Neural cell (in vitro differentiated cells): ENCODE measurements around the gene UNKL. TPM values are rescaled to one million over a fixed set of nuclear protein-coding genes. Genes with fewer than 3 reads are reported as not detected.

ENCODE experiments used
- H2AFZ ChIP-seq: fragments of 200-600, 300-800 bp; sonication (generic), shearing (Covaris generic); 2 replicates; pipeline ENCODE4 v1.6.0; 2014; ENCODE audit warnings: low read depth, mild to moderate bottlenecking, antibody characterized with exemption, low read length, moderate library complexity
- H3F3A ChIP-seq: fragments of 200-600 bp; shearing (Covaris generic); 2 replicates; pipeline ENCODE4 v1.6.1; 2016; ENCODE audit warnings: mild to moderate bottlenecking, moderate library complexity, mixed read lengths, antibody characterized with exemption, low read length; ENCODE audit not compliant: insufficient read depth, poor library complexity, severe bottlenecking
- H3K27ac ChIP-seq: fragments of 200-600, 300-800 bp; sonication (generic), shearing (Covaris generic); 2 replicates; pipeline ENCODE4 v1.5.1; 2014; ENCODE audit warnings: mild to moderate bottlenecking, low read length, moderate library complexity
- H3K27me3 ChIP-seq: fragments of 300-800, 200-600 bp; sonication (generic), shearing (Covaris generic); 2 replicates; pipeline ENCODE4 v1.6.0; 2014; ENCODE audit warnings: mild to moderate bottlenecking, low read depth, low read length, moderate library complexity; ENCODE audit not compliant: insufficient read depth
- H3K36me3 ChIP-seq: fragments of 300-800, 200-600 bp; sonication (generic), shearing (Covaris generic); 2 replicates; pipeline ENCODE4 v1.5.1; 2014; ENCODE audit warnings: mild to moderate bottlenecking, antibody characterized with exemption, low read length, moderate library complexity; ENCODE audit not compliant: insufficient read depth
- H3K4me2 ChIP-seq: fragments of 300-800, 200-600 bp; sonication (generic), shearing (Covaris generic); 2 replicates; pipeline ENCODE4 v1.6.0; 2014; ENCODE audit warnings: mild to moderate bottlenecking, low read length
- H3K4me3 ChIP-seq: fragments of 300-800, 200-600 bp; sonication (generic), shearing (Covaris generic); 2 replicates; pipeline ENCODE4 v1.5.1; 2014; ENCODE audit warnings: mild to moderate bottlenecking, low read length, moderate library complexity
- H3K79me2 ChIP-seq: fragments of 200-600 bp; shearing (Covaris generic); replicated peaks from 2 replicates; pipeline ENCODE4 v1.6.0; 2014; ENCODE audit warnings: mild to moderate bottlenecking, low read length, moderate library complexity; ENCODE audit not compliant: insufficient read depth
- H3K9ac ChIP-seq: fragments of 300-800, 200-600 bp; sonication (generic), shearing (Covaris generic); 2 replicates; pipeline ENCODE4 v1.6.1; 2016; ENCODE audit warnings: mild to moderate bottlenecking, low read length, mixed read lengths
- H3K9me2 ChIP-seq: fragments of 200-600 bp; shearing (Covaris generic); 2 replicates; pipeline ENCODE4 v1.6.1; 2016; ENCODE audit warnings: mild to moderate bottlenecking, low read length, mixed read lengths; ENCODE audit not compliant: insufficient read depth
- H3K9me3 ChIP-seq: fragments of 200-600, 300-800 bp; sonication (generic), shearing (Covaris generic); 2 replicates; pipeline ENCODE4 v1.6.1; 2016; ENCODE audit warnings: mild to moderate bottlenecking, mixed run types, low read length, moderate library complexity, mixed read lengths
- H4K20me1 ChIP-seq: fragments of 200-600 bp; shearing (Covaris generic); 2 replicates; pipeline ENCODE4 v1.6.1; 2016; ENCODE audit warnings: mild to moderate bottlenecking, mixed run types; ENCODE audit not compliant: insufficient read depth
- EP300 ChIP-seq: fragments of 450-650 bp; conservative IDR thresholded peaks from 2 replicates; pipeline ENCODE4 v1.6.1; 2014; ENCODE audit warnings: antibody characterized with exemption, mild to moderate bottlenecking, moderate library complexity; ENCODE audit not compliant: poor library complexity, severe bottlenecking
- EZH2 ChIP-seq: fragments of 200-600, 300-800 bp; shearing (Covaris generic), sonication (generic); IDR thresholded peaks from 2 replicates; pipeline ENCODE4 v1.6.1; 2014; ENCODE audit warnings: antibody characterized with exemption, low read length, borderline replicate concordance, mild to moderate bottlenecking; ENCODE audit not compliant: insufficient read depth, poor library complexity, severe bottlenecking
- MXI1 ChIP-seq: fragments of 450-650 bp; conservative IDR thresholded peaks from 2 replicates; pipeline ENCODE4 v1.6.1; 2014; ENCODE audit warnings: antibody characterized with exemption, mild to moderate bottlenecking; ENCODE audit not compliant: poor library complexity, severe bottlenecking
- POLR2AphosphoS5 ChIP-seq: IDR thresholded peaks from 2 replicates; pipeline ENCODE4 v1.6.1; 2012
- RAD21 ChIP-seq: fragments of 450-650 bp; conservative IDR thresholded peaks from 2 replicates; pipeline ENCODE4 v1.6.1; 2014; ENCODE audit warnings: antibody characterized with exemption, mild to moderate bottlenecking, moderate library complexity
- SMC3 ChIP-seq: fragments of 450-650 bp; conservative IDR thresholded peaks from 2 replicates; pipeline ENCODE4 v1.6.1; 2014; ENCODE audit warnings: antibody characterized with exemption, mild to moderate bottlenecking, moderate library complexity; ENCODE audit not compliant: poor library complexity
- TAF1 ChIP-seq: IDR thresholded peaks from 2 replicates; pipeline ENCODE4 v1.6.1; 2012; ENCODE audit warnings: low read depth
- polyA plus RNA-seq: library from polyadenylated mRNA; depleted of rRNA; stranded (reverse); fragments of >200 nt; gene quantifications from 2 replicates; pipeline ENCODE4 v1.2.3, GENCODE V29; 2014
- TF ChIP-seq, protein P1 (sequence below): IDR thresholded peaks from 2 replicates; pipeline ENCODE4 v1.6.1; 2012; ENCODE audit warnings: borderline replicate concordance
- TF ChIP-seq, protein P2 (sequence below): fragments of 450-650 bp; IDR thresholded peaks from 2 replicates; pipeline ENCODE4 v1.5.1; 2014; ENCODE audit warnings: antibody characterized with exemption, mild to moderate bottlenecking, moderate library complexity; ENCODE audit not compliant: poor library complexity, severe bottlenecking

Gene UNKL
- polyA plus RNA-seq, 1 donor from 2014 or later, result 11.9 TPM

- Histone ChIP-seq H3K4me3 (no peak overlapping the region), H3K27me3 (no peaks in the 10 kb centered on the region), H4K20me1 (no peaks in the 10 kb centered on the region), H3K36me3 (no peaks in the 10 kb centered on the region), H3K4me2 (no peak overlapping the region), H3K9me3 (no peaks in the 10 kb centered on the region), H3K9me2 (no peaks in the 10 kb centered on the region), H3K79me2 (peaks cover 5% of the 10 kb centered on the region), H2AFZ (no peak overlapping the region), H3K9ac (no peak overlapping the region), H3K27ac (no peak overlapping the region), H3F3A (no peaks in the 10 kb centered on the region)
- no peak for TF ChIP-seq EZH2
- TF ChIP-seq, protein P1, sequence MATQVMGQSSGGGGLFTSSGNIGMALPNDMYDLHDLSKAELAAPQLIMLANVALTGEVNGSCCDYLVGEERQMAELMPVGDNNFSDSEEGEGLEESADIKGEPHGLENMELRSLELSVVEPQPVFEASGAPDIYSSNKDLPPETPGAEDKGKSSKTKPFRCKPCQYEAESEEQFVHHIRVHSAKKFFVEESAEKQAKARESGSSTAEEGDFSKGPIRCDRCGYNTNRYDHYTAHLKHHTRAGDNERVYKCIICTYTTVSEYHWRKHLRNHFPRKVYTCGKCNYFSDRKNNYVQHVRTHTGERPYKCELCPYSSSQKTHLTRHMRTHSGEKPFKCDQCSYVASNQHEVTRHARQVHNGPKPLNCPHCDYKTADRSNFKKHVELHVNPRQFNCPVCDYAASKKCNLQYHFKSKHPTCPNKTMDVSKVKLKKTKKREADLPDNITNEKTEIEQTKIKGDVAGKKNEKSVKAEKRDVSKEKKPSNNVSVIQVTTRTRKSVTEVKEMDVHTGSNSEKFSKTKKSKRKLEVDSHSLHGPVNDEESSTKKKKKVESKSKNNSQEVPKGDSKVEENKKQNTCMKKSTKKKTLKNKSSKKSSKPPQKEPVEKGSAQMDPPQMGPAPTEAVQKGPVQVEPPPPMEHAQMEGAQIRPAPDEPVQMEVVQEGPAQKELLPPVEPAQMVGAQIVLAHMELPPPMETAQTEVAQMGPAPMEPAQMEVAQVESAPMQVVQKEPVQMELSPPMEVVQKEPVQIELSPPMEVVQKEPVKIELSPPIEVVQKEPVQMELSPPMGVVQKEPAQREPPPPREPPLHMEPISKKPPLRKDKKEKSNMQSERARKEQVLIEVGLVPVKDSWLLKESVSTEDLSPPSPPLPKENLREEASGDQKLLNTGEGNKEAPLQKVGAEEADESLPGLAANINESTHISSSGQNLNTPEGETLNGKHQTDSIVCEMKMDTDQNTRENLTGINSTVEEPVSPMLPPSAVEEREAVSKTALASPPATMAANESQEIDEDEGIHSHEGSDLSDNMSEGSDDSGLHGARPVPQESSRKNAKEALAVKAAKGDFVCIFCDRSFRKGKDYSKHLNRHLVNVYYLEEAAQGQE, result no peak
- no peak for TF ChIP-seq EP300
- no peak for TF ChIP-seq POLR2AphosphoS5
- TF ChIP-seq, protein P2, sequence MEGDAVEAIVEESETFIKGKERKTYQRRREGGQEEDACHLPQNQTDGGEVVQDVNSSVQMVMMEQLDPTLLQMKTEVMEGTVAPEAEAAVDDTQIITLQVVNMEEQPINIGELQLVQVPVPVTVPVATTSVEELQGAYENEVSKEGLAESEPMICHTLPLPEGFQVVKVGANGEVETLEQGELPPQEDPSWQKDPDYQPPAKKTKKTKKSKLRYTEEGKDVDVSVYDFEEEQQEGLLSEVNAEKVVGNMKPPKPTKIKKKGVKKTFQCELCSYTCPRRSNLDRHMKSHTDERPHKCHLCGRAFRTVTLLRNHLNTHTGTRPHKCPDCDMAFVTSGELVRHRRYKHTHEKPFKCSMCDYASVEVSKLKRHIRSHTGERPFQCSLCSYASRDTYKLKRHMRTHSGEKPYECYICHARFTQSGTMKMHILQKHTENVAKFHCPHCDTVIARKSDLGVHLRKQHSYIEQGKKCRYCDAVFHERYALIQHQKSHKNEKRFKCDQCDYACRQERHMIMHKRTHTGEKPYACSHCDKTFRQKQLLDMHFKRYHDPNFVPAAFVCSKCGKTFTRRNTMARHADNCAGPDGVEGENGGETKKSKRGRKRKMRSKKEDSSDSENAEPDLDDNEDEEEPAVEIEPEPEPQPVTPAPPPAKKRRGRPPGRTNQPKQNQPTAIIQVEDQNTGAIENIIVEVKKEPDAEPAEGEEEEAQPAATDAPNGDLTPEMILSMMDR, result no peak
- no peak for TF ChIP-seq MXI1
- no peak for TF ChIP-seq RAD21
- no peak for TF ChIP-seq SMC3
- no peak for TF ChIP-seq TAF1
Measured at GRCh38 chr16:1322407-1322806, 92.1 kb downstream of the UNKL start.

- Histone ChIP-seq H3K79me2 (peaks cover 15% of the 10 kb centered on the region), H3K9me3 (no peaks in the 10 kb centered on the region), H3K9ac (no peak overlapping the region), H4K20me1 (peaks cover 8% of the 10 kb centered on the region), H3K27me3 (no peaks in the 10 kb centered on the region), H3K36me3 (no peaks in the 10 kb centered on the region), H3K27ac (no peak overlapping the region), H3K9me2 (no peaks in the 10 kb centered on the region), H3K4me3 (no peak overlapping the region), H3F3A (no peaks in the 10 kb centered on the region), H2AFZ (no peak overlapping the region), H3K4me2 (no peak overlapping the region)
- TF ChIP-seq MXI1 (no peak), RAD21 (no peak), EZH2 (no peak), TAF1 (no peak), SMC3 (no peak), EP300 (no peak), POLR2AphosphoS5 (no peak)
- TF ChIP-seq, protein P1, result no peak
- TF ChIP-seq, protein P2, result no peak
Measured at GRCh38 chr16:1320658-1321240, 93.8 kb downstream of the UNKL start.
